Measurements from ENCODE around the gene GALNT2. TPM values are rescaled to one million over a fixed set of nuclear protein-coding genes. Genes with fewer than 3 reads are reported as not detected.
A peak's percentile ranks its signal among the peaks of the same experiment; 100 is the strongest.

The GALNT2 gene
- total and polyA plus RNA-seq, 7 donors: 8.4 to 43.8 (median 37.1) TPM

DNA sequence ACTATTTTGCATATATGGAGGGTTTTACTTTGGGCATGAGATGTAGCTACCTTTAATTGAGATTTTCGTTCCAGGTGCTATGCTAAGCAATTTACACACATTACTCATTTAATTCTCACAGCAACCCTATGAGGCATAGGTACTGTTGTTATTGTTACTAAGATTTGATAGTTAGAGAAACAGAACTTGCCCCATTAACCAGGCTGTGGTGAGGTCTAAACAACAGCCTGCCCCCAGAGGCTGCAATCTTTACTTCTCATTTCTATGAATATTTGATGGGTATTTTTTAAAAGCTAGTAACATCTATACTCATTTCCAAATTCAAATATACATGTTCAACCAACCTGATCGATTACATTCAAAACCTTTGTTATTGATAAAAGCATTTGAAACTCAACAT is 155.6 kb downstream of the GALNT2 start:
- Histone ChIP-seq H3K4me3 (no peak overlapping the region), H3K27ac (peak overlapping the region in 3 of 4 donors; percentile 20 to 36 (median 28)), H3K27me3 (no peaks in the 10 kb centered on the region), H3K9me3 (no peaks in the 10 kb centered on the region), H3K4me1 (peaks cover 0 to 16% (median 0%) of the 10 kb centered on the region in 4 donors), H3K36me3 (peaks cover 0 to 3% (median 0%) of the 10 kb centered on the region in 4 donors)
- 93 to 94% methylated on average over 2 of the region's 2 CpGs for whole genome bisulfite sequencing, 2 donors
- TF ChIP-seq, protein P1, sequence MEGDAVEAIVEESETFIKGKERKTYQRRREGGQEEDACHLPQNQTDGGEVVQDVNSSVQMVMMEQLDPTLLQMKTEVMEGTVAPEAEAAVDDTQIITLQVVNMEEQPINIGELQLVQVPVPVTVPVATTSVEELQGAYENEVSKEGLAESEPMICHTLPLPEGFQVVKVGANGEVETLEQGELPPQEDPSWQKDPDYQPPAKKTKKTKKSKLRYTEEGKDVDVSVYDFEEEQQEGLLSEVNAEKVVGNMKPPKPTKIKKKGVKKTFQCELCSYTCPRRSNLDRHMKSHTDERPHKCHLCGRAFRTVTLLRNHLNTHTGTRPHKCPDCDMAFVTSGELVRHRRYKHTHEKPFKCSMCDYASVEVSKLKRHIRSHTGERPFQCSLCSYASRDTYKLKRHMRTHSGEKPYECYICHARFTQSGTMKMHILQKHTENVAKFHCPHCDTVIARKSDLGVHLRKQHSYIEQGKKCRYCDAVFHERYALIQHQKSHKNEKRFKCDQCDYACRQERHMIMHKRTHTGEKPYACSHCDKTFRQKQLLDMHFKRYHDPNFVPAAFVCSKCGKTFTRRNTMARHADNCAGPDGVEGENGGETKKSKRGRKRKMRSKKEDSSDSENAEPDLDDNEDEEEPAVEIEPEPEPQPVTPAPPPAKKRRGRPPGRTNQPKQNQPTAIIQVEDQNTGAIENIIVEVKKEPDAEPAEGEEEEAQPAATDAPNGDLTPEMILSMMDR (IDR thresholded peaks at IDR 0.05): no peak
- no peak for TF ChIP-seq POLR2A (IDR thresholded peaks at IDR 0.05)
- TF ChIP-seq POLR2AphosphoS5 (IDR thresholded peaks at IDR 0.05): no peak
- TF ChIP-seq EP300 (IDR thresholded peaks at IDR 0.05): no peak
- DNase-seq: no peak
- intact Hi-C loops (cut with DNase I): no loop called here

DNA sequence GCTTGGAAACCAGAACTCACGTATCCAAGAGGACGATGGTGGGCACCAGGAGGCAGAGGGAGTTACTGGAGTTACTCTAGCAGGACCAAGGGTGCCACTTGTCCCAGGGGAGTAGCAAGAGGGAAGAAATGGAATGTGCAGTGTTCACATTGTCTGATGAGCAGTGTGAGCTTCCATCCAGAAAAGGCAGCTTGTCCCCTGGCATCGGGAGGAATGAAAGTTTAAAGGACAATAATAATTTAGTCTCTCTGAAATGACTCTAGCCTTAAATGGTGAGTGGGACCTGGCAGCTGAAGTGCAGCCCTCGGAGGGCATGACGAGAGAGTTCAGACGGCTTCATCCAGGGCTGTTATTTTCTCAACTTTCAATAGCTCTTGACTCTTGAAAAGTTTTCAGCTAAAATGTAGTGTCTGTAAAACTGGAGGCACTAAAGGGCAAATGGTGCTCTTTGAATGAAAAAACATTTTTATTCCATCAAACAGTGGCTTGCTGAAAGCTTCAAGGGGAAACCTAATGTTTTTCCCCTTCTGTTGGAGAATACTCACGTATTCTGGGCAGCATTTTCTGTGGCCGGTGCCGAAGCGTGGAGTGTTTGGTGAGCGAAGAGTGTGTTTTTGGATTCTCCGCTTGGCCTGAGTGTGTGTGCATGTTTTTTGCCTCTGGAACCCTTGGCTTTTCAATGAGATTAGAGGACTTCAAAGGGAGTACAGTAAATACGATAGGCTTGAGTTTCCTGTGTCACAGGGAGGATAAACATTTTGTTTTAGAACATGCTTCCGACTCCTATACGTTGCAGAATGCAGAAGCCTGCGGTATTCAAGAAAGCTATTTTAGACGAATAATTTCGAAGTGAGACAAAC is 157.3 kb downstream of the GALNT2 start:
- intact Hi-C loops (cut with DNase I): no loop called here
- Histone ChIP-seq H3K27me3 (no peaks in the 10 kb centered on the region), H3K9me3 (no peaks in the 10 kb centered on the region), H3K27ac (peak overlapping the region in 1 of 4 donors; percentile 2), H3K36me3 (peaks cover 0 to 3% (median 0%) of the 10 kb centered on the region in 4 donors), H3K4me3 (no peak overlapping the region), H3K4me1 (peaks cover 0 to 16% (median 0%) of the 10 kb centered on the region in 4 donors)
- no peak for TF ChIP-seq EP300 (IDR thresholded peaks at IDR 0.05)
- TF ChIP-seq, protein P1 (IDR thresholded peaks at IDR 0.05): no peak
- no peak for TF ChIP-seq POLR2AphosphoS5 (IDR thresholded peaks at IDR 0.05)
- no peak for TF ChIP-seq POLR2A (IDR thresholded peaks at IDR 0.05)
- DNase-seq: no peak
- 94 to 95% methylated on average over 18 of the region's 18 CpGs for WGBS, 2 donors

DNA sequence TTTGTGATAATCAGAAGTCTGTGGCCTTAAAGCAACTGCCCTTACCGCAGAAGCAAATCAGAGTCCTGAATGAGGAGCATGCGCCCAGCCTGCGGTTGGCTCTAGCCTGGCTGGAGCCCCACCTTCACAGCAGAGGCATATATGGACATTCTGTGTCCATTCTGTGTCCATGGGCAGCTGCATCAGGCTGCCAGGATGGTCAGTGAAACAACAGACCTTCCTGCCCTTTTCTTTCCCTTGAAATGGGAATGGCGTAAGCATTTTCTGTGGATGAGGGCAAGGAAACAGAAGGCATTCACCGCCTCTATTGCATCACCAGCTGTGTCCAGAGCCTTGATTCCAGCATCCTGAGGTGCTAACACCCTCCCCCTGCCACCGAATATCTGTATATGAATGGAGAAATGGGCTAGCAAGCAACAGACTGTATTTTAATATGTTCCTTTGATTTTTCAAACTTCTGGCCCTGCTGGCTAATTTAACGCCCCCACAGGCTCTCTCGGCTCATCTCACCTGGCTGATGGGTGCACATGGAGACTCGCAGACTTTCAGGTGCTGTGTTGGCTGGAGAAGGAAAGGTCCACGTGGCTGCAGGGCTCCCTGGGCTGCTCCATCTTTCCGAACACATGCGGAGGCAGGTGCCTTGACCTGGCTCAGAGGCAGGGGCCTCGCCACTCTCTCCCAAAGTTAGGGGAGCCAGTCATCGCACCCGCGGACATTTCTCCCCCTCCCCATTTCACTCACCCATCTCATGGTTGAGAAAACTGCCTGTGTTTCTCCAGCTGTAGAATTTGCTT is 159.2 kb downstream of the GALNT2 start:
- Histone ChIP-seq H3K27me3 (no peaks in the 10 kb centered on the region), H3K4me3 (no peak overlapping the region), H3K9me3 (no peaks in the 10 kb centered on the region), H3K36me3 (peaks cover 0 to 3% (median 0%) of the 10 kb centered on the region in 4 donors), H3K4me1 (peaks cover 0 to 14% (median 3%) of the 10 kb centered on the region in 4 donors), H3K27ac (no peak overlapping the region)
- no peak for TF ChIP-seq POLR2AphosphoS5 (IDR thresholded peaks at IDR 0.05)
- intact Hi-C loops (cut with DNase I): no loop called here
- 94 to 95% methylated on average over 16 of the region's 16 CpGs for WGBS, 2 donors
- DNase-seq: no peak

DNA sequence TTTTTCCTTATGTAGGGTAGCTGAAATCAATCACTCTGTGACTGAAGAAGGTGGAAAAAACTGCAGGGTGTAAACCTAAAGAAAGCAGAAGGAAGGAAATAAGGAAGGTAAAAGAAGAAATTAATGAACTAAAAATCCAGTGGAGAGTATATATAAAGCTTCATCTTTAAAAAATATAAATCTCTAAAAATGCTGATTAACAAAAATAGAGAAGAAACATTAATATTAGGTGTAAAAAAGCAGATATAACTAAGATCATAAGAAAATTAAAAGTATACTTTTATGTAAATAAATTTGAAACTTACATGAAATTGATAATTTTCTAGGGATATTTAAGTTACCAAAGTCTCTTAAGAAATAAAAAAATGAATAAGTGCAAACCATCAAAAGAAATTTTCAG is 159.8 kb downstream of the GALNT2 start:
- H3K27me3 ChIP-seq: no peaks in the 10 kb centered on the region
- H3K4me3 ChIP-seq: no peak overlapping the region
- peaks cover 0 to 3% (median 0%) of the 10 kb centered on the region in 4 donors for H3K36me3 ChIP-seq
- H3K27ac ChIP-seq: no peak overlapping the region
- H3K4me1 ChIP-seq: peaks cover 0 to 16% (median 3%) of the 10 kb centered on the region in 4 donors
- intact Hi-C loops (cut with DNase I): no loop called here
- DNase-seq: no peak
- no peaks in the 10 kb centered on the region for H3K9me3 ChIP-seq
- TF ChIP-seq, protein P1 (IDR thresholded peaks at IDR 0.05): no peak
- TF ChIP-seq EP300 (IDR thresholded peaks at IDR 0.05): no peak
- no peak for TF ChIP-seq POLR2AphosphoS5 (IDR thresholded peaks at IDR 0.05)
- TF ChIP-seq POLR2A (IDR thresholded peaks at IDR 0.05): no peak
